ENCODE results near the gene AP1S3.

AP1S3 gene

GRCh38 chr2:223758131-223758840 is 79.1 kb downstream of the AP1S3 start:
- DNase-seq, result no peak

DNA sequence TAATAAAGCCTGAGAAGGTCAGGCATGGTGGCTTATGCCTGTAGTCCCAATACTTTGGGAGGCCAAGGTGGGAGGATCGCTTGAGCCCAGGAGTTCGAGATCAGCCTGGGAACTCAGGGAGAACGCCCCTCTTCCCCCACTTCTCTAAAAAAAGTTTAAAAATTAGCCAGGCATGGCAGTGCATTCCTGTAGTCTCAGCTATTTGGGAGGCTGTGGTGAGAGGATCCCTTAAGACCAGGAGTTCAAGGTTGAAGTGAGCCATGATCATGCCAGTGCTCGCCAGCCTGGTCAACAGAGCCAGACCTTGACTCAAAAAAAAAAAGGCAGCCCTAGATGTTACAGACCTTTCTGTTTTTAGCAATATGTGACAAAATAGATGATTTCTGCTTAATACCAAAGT is 83.4 kb downstream of the AP1S3 start:
- no peak for DNase-seq

DNA sequence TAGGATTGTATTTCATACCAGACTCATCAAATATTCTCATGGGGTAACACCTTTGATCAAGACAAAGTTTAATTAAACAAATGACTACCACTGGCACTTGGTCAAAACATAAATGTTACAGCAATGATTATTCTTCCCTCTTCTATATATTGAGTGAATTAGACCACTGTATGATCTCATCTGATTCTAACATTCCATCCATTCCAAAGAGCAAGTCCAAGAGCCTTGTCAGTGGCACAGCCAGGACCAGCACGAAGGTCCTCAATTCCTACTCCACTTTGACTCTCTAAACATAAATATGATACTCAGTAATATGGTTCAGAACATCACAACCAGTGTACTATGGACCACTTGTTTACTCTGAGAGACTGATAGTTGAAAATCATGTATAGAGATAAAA is 86.4 kb downstream of the AP1S3 start:
- no peak for DNase-seq

- DNase-seq, result no peak
Measured at GRCh38 chr2:223747392-223748042, 89.9 kb downstream of the AP1S3 start.

- DNase-seq, result no peak
Measured at GRCh38 chr2:223746611-223747010, 90.8 kb downstream of the AP1S3 start.

DNA sequence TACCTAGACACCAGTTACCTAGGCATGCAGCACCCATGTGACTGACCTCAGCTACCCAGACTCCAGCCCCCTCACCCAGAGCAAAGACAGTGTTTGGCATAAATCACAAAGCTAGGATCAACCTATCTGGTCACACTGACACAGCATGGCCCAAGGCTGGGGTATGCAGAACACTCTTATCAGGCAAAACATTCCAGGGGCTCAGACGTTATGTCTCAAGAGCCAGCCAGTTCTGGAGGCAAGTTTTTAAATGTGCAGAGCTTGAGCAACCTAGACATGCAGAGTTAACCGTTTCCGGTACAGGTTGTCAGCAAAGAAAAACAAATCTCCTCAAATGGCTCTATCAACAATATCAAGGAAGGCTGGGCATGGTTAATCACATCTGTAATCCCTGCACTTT is 92.8 kb downstream of the AP1S3 start:
- no peak for DNase-seq

- DNase-seq, result no peak
Measured at GRCh38 chr2:223740679-223741078, 96.7 kb downstream of the AP1S3 start.

GRCh38 chr2:223737207-223737606 is 100.2 kb downstream of the AP1S3 start:
- no peak for DNase-seq

- no peak for DNase-seq
Measured at GRCh38 chr2:223736488-223736887, 100.9 kb downstream of the AP1S3 start.

- peak in 1 of 2 experiments; percentile 8 for DNase-seq
Measured at GRCh38 chr2:223735659-223736244, 101.6 kb downstream of the AP1S3 start.

- no peak for DNase-seq
Measured at GRCh38 chr2:223735035-223735640, 102.2 kb downstream of the AP1S3 start.

DNA sequence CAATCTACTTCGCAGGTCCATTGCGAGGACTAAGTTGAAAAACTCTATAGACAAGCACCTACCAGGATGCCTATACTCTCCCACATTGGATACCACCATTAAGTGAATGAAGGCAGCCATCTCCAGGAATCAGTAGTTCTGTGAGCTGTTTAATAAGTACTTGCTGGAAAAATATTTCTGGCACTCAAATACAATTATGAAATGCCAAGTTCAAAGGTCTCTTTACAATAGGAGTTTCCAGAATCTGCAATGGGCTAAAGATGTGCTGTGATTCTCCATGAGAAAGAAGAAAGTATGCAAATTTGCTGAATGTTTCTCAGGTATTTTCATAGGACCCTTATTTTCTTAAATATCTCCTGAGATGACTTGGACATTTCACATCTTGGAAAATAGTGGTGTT is 103.0 kb downstream of the AP1S3 start:
- DNase-seq, result no peak

DNA sequence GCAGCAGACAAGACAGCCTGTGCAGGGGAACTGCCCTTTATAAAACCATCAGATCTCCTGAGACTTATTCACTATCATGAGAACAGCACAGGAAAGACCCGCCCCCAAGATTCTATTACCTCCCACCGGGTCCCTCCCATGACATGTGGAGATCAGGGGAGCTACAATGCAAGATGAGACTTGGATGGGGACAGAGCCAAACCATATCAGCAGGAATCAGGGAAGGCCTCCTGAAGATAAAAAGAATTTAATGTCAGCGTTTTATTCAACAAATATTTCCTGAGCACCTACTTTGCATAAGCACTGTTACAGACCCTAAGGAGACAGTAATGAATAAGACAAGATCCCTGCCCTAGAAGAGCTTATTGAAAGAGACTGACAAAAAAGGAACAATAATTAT is 105.0 kb downstream of the AP1S3 start:
- DNase-seq, result no peak

- DNase-seq, result no peak
Measured at GRCh38 chr2:223731503-223731902, 105.9 kb downstream of the AP1S3 start.

DNA sequence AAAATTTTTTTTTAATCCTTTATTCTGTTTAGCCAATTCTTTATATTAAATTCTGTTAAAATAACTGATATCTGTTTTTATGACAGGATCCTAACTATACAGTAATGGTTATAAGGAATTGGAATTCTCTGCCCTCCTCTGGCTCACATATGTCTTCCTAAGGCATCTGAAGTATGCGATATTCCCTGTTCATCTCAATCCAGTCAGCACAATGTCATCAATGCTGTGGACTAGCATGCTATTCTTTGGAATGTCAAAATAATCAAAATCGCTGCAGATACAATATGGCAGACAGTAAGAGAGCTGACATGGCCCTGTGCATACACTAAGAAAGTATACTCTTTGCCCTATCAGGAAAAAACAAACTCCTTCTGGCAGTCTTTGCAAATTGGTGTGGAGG is 107.6 kb downstream of the AP1S3 start:
- no peak for DNase-seq

GRCh38 chr2:223727562-223727961 is 109.8 kb downstream of the AP1S3 start:
- peak; percentile 12 to 67 for DNase-seq

DNA sequence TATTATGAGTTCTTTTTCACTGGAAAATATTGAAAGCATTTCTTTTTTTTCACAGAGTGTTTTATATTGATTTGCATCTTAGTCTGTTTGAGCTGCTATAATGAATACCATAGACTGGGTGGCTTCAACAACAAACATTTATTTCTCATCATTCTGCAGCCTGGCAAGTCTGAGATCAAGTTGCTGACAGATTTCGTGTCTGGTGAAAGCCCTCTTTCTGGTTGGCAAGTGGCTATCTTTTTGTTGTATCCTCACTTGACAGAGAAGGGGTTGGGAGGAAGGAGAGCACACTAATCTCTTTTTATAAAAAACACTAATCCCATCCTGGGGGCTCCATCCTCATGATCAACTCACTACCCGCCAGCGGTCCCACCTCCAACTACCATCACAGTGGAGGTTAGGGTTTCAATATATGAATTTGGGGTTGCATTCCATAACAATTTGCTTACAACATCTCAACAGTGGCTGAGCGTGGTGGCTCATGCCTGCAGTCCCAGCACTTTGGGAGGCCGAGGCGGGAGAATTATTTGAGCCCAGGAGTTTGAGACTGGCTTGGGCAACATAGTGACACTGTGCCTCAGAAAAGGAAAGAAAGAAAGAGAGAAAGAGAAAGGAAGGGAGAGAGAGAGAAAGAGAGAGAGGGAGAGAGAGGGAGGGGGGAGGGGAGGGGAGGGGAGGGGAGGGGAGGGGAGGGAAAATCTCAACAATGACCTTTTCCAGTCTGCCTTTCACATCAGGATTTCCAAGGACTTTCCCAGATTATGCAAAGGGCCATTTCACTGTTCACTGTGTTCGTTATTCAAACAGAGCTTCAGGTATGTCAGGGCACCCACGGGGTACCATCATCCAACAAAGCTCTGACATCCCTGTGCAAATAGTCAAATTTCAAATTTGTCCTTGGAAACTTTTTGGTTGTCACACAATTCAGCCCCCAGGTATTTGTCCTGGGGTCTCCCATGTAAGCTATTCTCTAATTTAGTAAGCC is 111.1 kb downstream of the AP1S3 start:
- no peak for DNase-seq

- DNase-seq, result peak; percentile 95 to 97
Measured at GRCh38 chr2:223725494-223725893, 111.9 kb downstream of the AP1S3 start.

DNA sequence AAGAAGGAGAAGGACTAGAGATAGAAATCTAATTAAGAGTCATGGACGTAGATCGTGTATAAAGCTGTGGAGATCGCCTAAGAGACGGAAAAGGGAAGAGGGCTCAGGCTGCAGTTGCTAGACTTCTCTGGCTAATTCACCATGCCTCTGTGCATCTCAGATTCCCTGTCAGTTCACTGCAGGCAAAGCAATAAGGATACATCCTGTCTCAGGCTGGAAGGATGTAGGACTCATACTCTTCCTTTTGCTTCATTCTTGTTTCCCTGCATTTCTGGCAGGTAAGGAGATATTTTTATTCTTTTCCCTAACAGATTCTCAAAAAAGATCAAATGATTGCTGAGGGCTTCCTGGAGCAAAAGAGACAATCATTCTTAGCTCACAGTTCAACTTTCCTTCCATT is 112.5 kb downstream of the AP1S3 start:
- peak in 1 of 2 experiments; percentile 51 for DNase-seq

GRCh38 chr2:223723954-223724411 is 113.4 kb downstream of the AP1S3 start:
- DNase-seq, result no peak

GRCh38 chr2:223722226-223722625 is 115.2 kb downstream of the AP1S3 start:
- DNase-seq, result no peak

DNA sequence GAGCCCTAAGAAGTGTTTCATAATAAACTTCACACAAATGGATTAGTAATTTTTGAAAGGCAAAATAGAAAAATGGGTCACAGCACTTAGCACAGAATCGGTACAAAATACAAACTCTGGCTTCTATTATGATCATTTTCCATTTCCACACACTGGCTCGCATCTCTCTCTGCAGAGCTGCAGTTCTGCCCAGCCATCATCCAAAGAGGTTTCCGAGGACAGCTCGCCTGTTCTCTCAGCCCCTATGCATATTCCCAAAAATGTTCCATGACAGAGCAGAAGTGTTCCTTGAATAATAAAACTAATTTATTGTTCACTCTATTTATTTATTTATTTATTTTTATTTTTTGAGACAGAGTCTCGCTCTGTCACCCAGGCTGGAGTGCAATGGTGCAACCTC is 115.6 kb downstream of the AP1S3 start:
- no peak for DNase-seq

DNA sequence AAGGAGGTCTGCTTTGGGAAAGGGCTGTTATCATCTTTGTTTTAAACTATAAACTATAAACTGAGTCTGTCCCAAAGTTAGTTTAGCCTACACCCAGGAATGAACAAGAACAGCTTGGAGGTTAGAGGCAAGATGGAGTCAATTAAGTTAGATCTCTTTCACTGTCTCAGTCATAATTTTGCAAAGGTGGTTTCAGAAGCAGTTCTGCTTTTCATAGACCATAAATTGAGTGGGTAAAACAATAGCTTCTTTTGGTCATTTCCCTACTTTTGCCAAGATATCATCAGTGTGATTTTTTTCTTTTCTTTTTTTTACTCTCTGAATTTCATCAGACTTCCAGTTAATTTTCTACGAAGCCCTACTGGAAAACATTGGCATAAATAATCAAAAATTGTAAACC is 117.0 kb downstream of the AP1S3 start:
- DNase-seq, result no peak

Measured in SW 1271 (cell line).